ENCODE measurements around the gene TMPRSS9. TPM values are rescaled to one million over a fixed set of nuclear protein-coding genes. Genes with fewer than 3 reads are reported as not detected.

Gene TMPRSS9
- total and polyA plus RNA-seq, 12 donors = 0.32 to 1.7 (median 1.1) TPM

DNA sequence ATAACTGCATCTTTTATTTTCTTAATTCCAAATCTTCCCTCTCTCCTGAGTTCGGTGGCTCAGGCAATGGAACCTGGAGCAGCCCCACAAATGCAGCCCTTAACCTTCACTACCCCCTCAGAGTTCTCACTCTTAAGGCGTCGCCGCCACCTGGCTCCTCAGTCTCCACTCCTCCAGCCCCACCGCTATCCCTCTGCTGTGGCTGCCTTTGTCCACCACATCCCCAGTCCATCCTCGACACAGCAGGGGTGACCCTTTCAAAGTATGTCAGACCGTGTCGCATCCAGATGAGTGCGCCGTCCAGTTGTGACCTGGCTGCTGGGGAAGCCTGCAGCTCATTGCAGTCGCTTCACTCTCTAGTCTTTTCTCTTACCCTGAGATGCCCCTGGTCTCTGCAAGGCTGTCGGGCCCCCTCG lies 30.6 kb upstream of the TMPRSS9 start:
- H3K9me3 ChIP-seq (replicated peaks in 1 of 3) = no peaks in the 10 kb centered on the region
- H3K27me3 ChIP-seq = no peaks in the 10 kb centered on the region
- peak overlapping the region in 2 of 4 donors; percentile 86 to 95 for H3K4me3 ChIP-seq
- peaks cover 0 to 9% of the 10 kb centered on the region in 2 donors for H3K36me3 ChIP-seq (replicated peaks in 1 of 2)
- intact Hi-C loops (cut with DNase I) = no loop called here
- peaks cover 17 to 27% of the 10 kb centered on the region in 2 donors for H3K4me1 ChIP-seq (replicated peaks in 1 of 2)
- 64 to 75% (median 67%) methylated on average over 11 to 13 of the region's 13 CpGs for WGBS, 4 donors
- DNase-seq = no peak
- TF ChIP-seq, protein P1, sequence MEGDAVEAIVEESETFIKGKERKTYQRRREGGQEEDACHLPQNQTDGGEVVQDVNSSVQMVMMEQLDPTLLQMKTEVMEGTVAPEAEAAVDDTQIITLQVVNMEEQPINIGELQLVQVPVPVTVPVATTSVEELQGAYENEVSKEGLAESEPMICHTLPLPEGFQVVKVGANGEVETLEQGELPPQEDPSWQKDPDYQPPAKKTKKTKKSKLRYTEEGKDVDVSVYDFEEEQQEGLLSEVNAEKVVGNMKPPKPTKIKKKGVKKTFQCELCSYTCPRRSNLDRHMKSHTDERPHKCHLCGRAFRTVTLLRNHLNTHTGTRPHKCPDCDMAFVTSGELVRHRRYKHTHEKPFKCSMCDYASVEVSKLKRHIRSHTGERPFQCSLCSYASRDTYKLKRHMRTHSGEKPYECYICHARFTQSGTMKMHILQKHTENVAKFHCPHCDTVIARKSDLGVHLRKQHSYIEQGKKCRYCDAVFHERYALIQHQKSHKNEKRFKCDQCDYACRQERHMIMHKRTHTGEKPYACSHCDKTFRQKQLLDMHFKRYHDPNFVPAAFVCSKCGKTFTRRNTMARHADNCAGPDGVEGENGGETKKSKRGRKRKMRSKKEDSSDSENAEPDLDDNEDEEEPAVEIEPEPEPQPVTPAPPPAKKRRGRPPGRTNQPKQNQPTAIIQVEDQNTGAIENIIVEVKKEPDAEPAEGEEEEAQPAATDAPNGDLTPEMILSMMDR (IDR thresholded peaks at IDR 0.05) = no peak
- TF ChIP-seq POLR2A (IDR thresholded peaks at IDR 0.05) = no peak
- no peak overlapping the region for H3K27ac ChIP-seq

DNA sequence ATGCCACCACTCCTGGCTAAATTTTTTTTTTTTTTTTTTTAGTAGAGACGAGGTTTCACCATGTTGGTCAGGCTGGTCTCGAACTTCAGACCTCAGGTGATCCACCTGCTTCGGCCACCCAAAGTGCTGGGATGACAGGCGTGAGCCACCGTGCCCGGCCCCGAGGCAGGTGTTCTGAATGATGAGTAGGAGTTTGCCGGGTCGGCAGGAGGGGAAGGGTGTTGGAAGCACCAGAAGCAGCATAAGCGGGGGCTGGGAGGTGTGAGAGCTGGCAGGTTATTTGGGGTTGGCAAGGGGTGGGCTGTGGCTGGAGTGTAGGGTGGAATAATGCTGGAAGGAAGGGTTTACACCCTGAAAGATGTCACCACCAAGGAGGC lies 29.8 kb upstream of the TMPRSS9 start:
- Histone ChIP-seq H3K4me1 (replicated peaks in 1 of 2) (peaks cover 17 to 27% of the 10 kb centered on the region in 2 donors), H3K27me3 (no peaks in the 10 kb centered on the region), H3K36me3 (replicated peaks in 1 of 2) (peaks cover 0 to 5% of the 10 kb centered on the region in 2 donors), H3K9me3 (replicated peaks in 1 of 3) (no peaks in the 10 kb centered on the region), H3K27ac (no peak overlapping the region), H3K4me3 (no peak overlapping the region)
- WGBS, 4 donors = 78 to 86% (median 81%) methylated on average over 9 to 10 of the region's 10 CpGs
- TF ChIP-seq, protein P1 (IDR thresholded peaks at IDR 0.05) = no peak
- TF ChIP-seq POLR2A (IDR thresholded peaks at IDR 0.05) = no peak
- intact Hi-C loops (cut with DNase I) = no loop called here
- DNase-seq = no peak

DNA sequence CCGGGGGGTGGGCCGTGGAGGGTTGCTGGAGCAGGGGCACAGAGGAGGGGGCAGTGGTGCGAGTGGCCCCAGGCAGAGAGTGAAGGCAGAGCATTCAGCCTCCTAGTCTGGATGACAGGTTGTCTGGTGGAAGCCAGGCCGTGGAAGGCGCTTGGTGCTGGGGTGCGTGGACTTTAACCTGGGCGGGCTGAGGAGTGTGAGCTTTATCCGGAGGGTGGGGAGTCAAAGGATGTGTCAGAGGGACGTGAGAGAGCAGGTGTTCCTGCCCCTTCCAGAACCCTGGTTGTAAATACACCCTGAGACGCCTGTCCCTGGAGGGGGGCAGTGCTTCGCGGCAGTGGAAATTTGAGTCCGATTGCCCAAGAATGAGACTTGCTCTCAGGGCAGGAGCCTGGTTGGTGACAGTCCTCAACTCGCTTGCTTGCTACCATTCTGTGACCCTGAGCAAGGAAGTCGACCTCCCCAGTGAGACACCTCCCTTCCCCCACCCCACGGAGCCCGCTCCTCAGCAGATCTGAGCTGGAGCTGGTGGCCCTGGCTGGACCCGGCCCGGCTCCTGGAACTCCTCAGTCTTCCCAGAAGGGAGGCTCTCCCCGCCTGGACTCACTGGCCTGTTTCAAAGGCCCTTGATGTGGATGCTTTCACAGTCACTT lies 29.3 kb upstream of the TMPRSS9 start:
- H3K27ac ChIP-seq = no peak overlapping the region
- TF ChIP-seq POLR2A (IDR thresholded peaks at IDR 0.05) = no peak
- H3K36me3 ChIP-seq (replicated peaks in 1 of 2) = peaks cover 0 to 2% of the 10 kb centered on the region in 2 donors
- H3K27me3 ChIP-seq = no peaks in the 10 kb centered on the region
- peaks cover 17 to 27% of the 10 kb centered on the region in 2 donors for H3K4me1 ChIP-seq (replicated peaks in 1 of 2)
- no peaks in the 10 kb centered on the region for H3K9me3 ChIP-seq (replicated peaks in 1 of 3)
- 76 to 82% (median 77%) methylated on average over 13 to 20 of the region's 20 CpGs for WGBS, 4 donors
- intact Hi-C loops (cut with DNase I) = no loop called here
- DNase-seq = no peak
- H3K4me3 ChIP-seq = no peak overlapping the region

DNA sequence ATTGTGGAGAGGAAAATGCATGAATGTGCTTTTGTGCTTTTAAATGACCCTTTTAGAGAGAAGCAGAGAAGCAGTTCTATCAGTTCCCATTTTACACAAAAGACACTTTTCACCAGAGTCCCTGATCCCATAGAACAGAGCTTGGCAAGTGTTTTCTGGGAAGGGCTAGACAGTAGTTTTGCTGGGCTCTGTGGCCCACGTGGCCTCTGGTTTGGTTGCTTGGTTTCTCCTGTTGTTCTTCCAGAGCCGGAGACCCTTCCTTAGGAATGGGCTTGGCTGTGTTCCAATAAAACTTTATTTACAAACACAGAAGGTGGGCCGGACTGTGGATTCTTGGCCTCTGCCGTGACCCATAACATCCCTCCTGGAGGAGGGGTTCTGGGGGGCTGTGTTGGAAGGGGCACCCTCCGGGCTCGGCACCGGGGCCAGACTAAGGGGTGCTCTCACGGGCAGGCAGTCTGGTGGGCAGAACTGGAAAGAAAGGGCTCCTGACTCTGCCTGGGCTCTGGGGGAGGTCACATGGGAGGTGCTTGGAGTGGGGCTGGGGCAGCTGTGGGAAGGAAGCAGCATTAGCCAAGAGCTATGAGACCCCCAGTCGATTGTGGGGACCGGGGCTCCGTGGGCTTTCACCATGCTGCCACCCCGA lies 28.3 kb upstream of the TMPRSS9 start:
- H3K36me3 ChIP-seq (replicated peaks in 1 of 2) = no peaks in the 10 kb centered on the region
- DNase-seq = no peak
- H3K9me3 ChIP-seq (replicated peaks in 1 of 3) = no peaks in the 10 kb centered on the region
- intact Hi-C loops (cut with DNase I) = no loop called here
- no peaks in the 10 kb centered on the region for H3K27me3 ChIP-seq
- 64 to 91% (median 72%) methylated on average over 7 to 12 of the region's 12 CpGs for WGBS, 4 donors
- peaks cover 17 to 27% of the 10 kb centered on the region in 2 donors for H3K4me1 ChIP-seq (replicated peaks in 1 of 2)
- no peak overlapping the region for H3K4me3 ChIP-seq
- H3K27ac ChIP-seq = peak overlapping the region in 1 of 5 donors; percentile 19
- TF ChIP-seq POLR2A (IDR thresholded peaks at IDR 0.05) = no peak
- TF ChIP-seq, protein P1 (IDR thresholded peaks at IDR 0.05) = no peak

Measured in adrenal gland (tissue), 12 donors.